Vagina (tissue), 2 donors: Measurements from ENCODE around the gene LRRC8A. TPM values are rescaled to one million over a fixed set of nuclear protein-coding genes. Genes with fewer than 3 reads are reported as not detected.

Experiments
- DNase-seq, 2 donors: peaks; one replicate each; pipeline ENCODE4 v3.0.0-alpha.2; 2017; ENCODE audit errors: extremely low spot score in 2 of 2
- H3K27ac ChIP-seq: fragments of 200-600 bp; sonication (generic); one replicate; pipeline ENCODE4 v1.5.1; 2019
- H3K27me3 ChIP-seq: fragments of 200-600 bp; sonication (generic); one replicate; pipeline ENCODE4 v1.5.1; 2019
- H3K36me3 ChIP-seq, 2 donors: fragments of 200-600 bp; sonication (generic); one replicate each; pipeline ENCODE4 v1.5.1; 2017 to 2019
- H3K4me1 ChIP-seq: fragments of 200-600 bp; sonication (generic); one replicate; pipeline ENCODE4 v1.5.1; 2019
- H3K4me3 ChIP-seq, 2 donors: fragments of 200-600 bp; sonication (generic); 1 replicate in 1 of 2; 2 replicates in 1 of 2; pipeline ENCODE4 v1.5.1; 2016 to 2019
- H3K9me3 ChIP-seq: fragments of 200-600 bp; sonication (generic); one replicate; pipeline ENCODE4 v1.5.1; 2019
- CTCF ChIP-seq, 3 experiments: fragments of 450-650 bp in 2 of 3; fragments of 200-600 bp in 1 of 3; sonication (generic) in 1 of 3; IDR thresholded peaks; one replicate each; pipeline ENCODE4 v1.5.1; 2017 to 2019; ENCODE audit warnings: antibody characterized with exemption in 3 of 3, mild to moderate bottlenecking in 2 of 3, moderate library complexity in 2 of 3
- POLR2A ChIP-seq, 2 donors: fragments of 450-650 bp; IDR thresholded peaks; one replicate each; pipeline ENCODE4 v1.6.1; 2017; ENCODE audit warnings: antibody characterized with exemption in 2 of 2, mild to moderate bottlenecking in 2 of 2, moderate library complexity in 2 of 2
- POLR2AphosphoS5 ChIP-seq, 2 donors: sonication (generic); formaldehyde crosslinking; IDR thresholded peaks; one replicate each; pipeline ENCODE4 v1.9.0; 2017; ENCODE audit warnings: antibody characterized with exemption in 2 of 2, mild to moderate bottlenecking in 2 of 2, low read depth in 1 of 2; ENCODE audit not compliant: insufficient read depth in 1 of 2
- intact Hi-C: fragments of 100-400 bp; cut with DNase I; formaldehyde crosslinking; loops from one replicate; pipeline ENCODE4 v1.15.1; 2023
- total RNA-seq: library from RNA; depleted of rRNA; stranded (reverse); fragments of >200 nt; gene quantifications from one replicate; pipeline ENCODE4 v1.2.3, GENCODE V29; 2016

LRRC8A gene
- total RNA-seq = 110 TPM

- Histone ChIP-seq H3K9me3 (no peaks in the 10 kb centered on the region), H3K4me3 (peak within 1 kb of the TSS; percentile 95 to 96), H3K4me1 (peaks cover 65% of the 10 kb centered on the region), H3K27ac (peak within 1 kb of the TSS; percentile 98), H3K36me3 (peaks cover 0 to 13% of the 10 kb centered on the region in 2 donors), H3K27me3 (no peaks in the 10 kb centered on the region)
- intact Hi-C loops = no loop called here
- peak in 1 of 2 donors; percentile 98 for DNase-seq
- no peak for TF ChIP-seq CTCF (IDR thresholded peaks at IDR 0.05)
- peak in 1 of 2 donors; percentile 67 for TF ChIP-seq POLR2A (IDR thresholded peaks at IDR 0.05)
- peak; percentile 92 to 96 for TF ChIP-seq POLR2AphosphoS5 (IDR thresholded peaks at IDR 0.05; ENCODE audit: insufficient read depth in 1 of 2, low read depth in 1 of 2)
These were observed at the start of gene LRRC8A, which contains the start of gene KYAT1 for GRCh38 chr9:128881884-128882676. TSS of gene LRRC8A (plus strand) at chr9:128882133. CDS start at chr9:128907165, 25,032 bp downstream. TSS of gene KYAT1 (minus strand) at chr9:128881950. CDS start at chr9:128845405, 36,545 bp downstream.

GRCh38 chr9:128833696-128834095, 48.2 kb upstream of the LRRC8A start:
- intact Hi-C loops = no loop called here
- H3K9me3 ChIP-seq = no peaks in the 10 kb centered on the region
- DNase-seq = no peak
- TF ChIP-seq POLR2A (IDR thresholded peaks at IDR 0.05) (no peak), CTCF (IDR thresholded peaks at IDR 0.05) (no peak), POLR2AphosphoS5 (IDR thresholded peaks at IDR 0.05; ENCODE audit: insufficient read depth in 1 of 2, low read depth in 1 of 2) (no peak)
- no peaks in the 10 kb centered on the region for H3K27me3 ChIP-seq
- H3K4me1 ChIP-seq = peaks cover 12% of the 10 kb centered on the region
- no peak overlapping the region for H3K4me3 ChIP-seq
- no peak overlapping the region for H3K27ac ChIP-seq
- H3K36me3 ChIP-seq = no peaks in the 10 kb centered on the region

- intact Hi-C loops = no loop called here
- Histone ChIP-seq H3K27ac (no peak overlapping the region), H3K36me3 (no peaks in the 10 kb centered on the region), H3K4me1 (no peaks in the 10 kb centered on the region), H3K9me3 (no peaks in the 10 kb centered on the region), H3K4me3 (no peak overlapping the region), H3K27me3 (no peaks in the 10 kb centered on the region)
- DNase-seq = no peak
- TF ChIP-seq POLR2AphosphoS5 (IDR thresholded peaks at IDR 0.05; ENCODE audit: insufficient read depth in 1 of 2, low read depth in 1 of 2) (no peak), CTCF (IDR thresholded peaks at IDR 0.05) (no peak), POLR2A (IDR thresholded peaks at IDR 0.05) (no peak)
These were observed 46.4 kb upstream of the LRRC8A start for GRCh38 chr9:128835246-128836210.

GRCh38 chr9:128836509-128837145, 45.3 kb upstream of the LRRC8A start:
- intact Hi-C loops = no loop called here
- no peak overlapping the region for H3K27ac ChIP-seq
- no peaks in the 10 kb centered on the region for H3K36me3 ChIP-seq
- H3K4me1 ChIP-seq = no peaks in the 10 kb centered on the region
- H3K27me3 ChIP-seq = no peaks in the 10 kb centered on the region
- no peak overlapping the region for H3K4me3 ChIP-seq
- no peak for DNase-seq
- TF ChIP-seq CTCF (IDR thresholded peaks at IDR 0.05) (no peak), POLR2A (IDR thresholded peaks at IDR 0.05) (no peak), POLR2AphosphoS5 (IDR thresholded peaks at IDR 0.05; ENCODE audit: insufficient read depth in 1 of 2, low read depth in 1 of 2) (no peak)
- H3K9me3 ChIP-seq = no peaks in the 10 kb centered on the region
